22Rv1 (cell line): ENCODE results near the gene CEP295NL.

ENCODE experiments used
- ZFX ChIP-seq: fragments of 450-650 bp; IDR thresholded peaks from 2 replicates; pipeline ENCODE4 v1.6.1; 2017; ENCODE audit warnings: antibody characterized with exemption, borderline replicate concordance
- TF ChIP-seq, protein P1 (sequence below): fragments of 450-650 bp; IDR thresholded peaks from 2 replicates; pipeline ENCODE4 v1.5.1; 2017; ENCODE audit warnings: mild to moderate bottlenecking

GRCh38 chr17:78896834-78897663 lies 6.0 kb downstream of the CEP295NL start:
- TF ChIP-seq ZFX, result no peak
- TF ChIP-seq, protein P1, sequence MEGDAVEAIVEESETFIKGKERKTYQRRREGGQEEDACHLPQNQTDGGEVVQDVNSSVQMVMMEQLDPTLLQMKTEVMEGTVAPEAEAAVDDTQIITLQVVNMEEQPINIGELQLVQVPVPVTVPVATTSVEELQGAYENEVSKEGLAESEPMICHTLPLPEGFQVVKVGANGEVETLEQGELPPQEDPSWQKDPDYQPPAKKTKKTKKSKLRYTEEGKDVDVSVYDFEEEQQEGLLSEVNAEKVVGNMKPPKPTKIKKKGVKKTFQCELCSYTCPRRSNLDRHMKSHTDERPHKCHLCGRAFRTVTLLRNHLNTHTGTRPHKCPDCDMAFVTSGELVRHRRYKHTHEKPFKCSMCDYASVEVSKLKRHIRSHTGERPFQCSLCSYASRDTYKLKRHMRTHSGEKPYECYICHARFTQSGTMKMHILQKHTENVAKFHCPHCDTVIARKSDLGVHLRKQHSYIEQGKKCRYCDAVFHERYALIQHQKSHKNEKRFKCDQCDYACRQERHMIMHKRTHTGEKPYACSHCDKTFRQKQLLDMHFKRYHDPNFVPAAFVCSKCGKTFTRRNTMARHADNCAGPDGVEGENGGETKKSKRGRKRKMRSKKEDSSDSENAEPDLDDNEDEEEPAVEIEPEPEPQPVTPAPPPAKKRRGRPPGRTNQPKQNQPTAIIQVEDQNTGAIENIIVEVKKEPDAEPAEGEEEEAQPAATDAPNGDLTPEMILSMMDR, result no peak
